Effector memory CD8-positive, alpha-beta T cell (primary cell): ENCODE data around the gene CBL.
A peak's percentile ranks its signal among the peaks of the same experiment; 100 is the strongest.

Experiments
- ATAC-seq: fragments of 150-1000 bp; cut with Tn5 transposase; replicated peaks from 2 replicates; pipeline ENCODE4 v1.10.0; 2021; ENCODE audit warnings: mild to moderate bottlenecking, moderate library complexity
- DNase-seq, 3 experiments: peaks; one replicate each; pipeline ENCODE4 v3.0.0; 2021
- H3K27ac Mint-ChIP-seq, 2 donors: one replicate each; pipeline ENCODE4 v1.8.0; 2022; ENCODE audit warnings: mild to moderate bottlenecking in 2 of 2, mixed read lengths in 2 of 2, moderate library complexity in 2 of 2
- H3K27me3 Mint-ChIP-seq, 2 donors: one replicate each; pipeline ENCODE4 v1.8.0; 2022; ENCODE audit warnings: mixed read lengths in 2 of 2
- H3K36me3 Mint-ChIP-seq: one replicate; pipeline ENCODE4 v1.8.0; 2022; ENCODE audit warnings: mild to moderate bottlenecking, moderate library complexity, mixed read lengths; ENCODE audit not compliant: insufficient read depth
- H3K4me1 Mint-ChIP-seq, 2 donors: one replicate each; pipeline ENCODE4 v1.8.0; 2022; ENCODE audit warnings: low read depth in 2 of 2, mixed read lengths in 2 of 2
- H3K4me3 Mint-ChIP-seq, 2 donors: one replicate each; pipeline ENCODE4 v1.8.0; 2022; ENCODE audit warnings: mild to moderate bottlenecking in 2 of 2, mixed read lengths in 2 of 2, moderate library complexity in 2 of 2
- H3K9me3 Mint-ChIP-seq, 2 donors: one replicate each; pipeline ENCODE4 v1.8.0; 2022; ENCODE audit warnings: mixed read lengths in 2 of 2

CBL gene

GRCh38 chr11:119341222-119342022, 135.3 kb downstream of the CBL start:
- Mint-ChIP-seq H3K4me1 (peaks cover 11 to 22% of the 10 kb centered on the region in 2 donors), H3K27ac (peak overlapping the region in 1 of 2 donors; percentile 42), H3K4me3 (peak overlapping the region in 1 of 2 donors; percentile 19), H3K27me3 (peaks cover 55 to 75% of the 10 kb centered on the region in 2 donors), H3K36me3 (peaks cover 4% of the 10 kb centered on the region), H3K9me3 (no peaks in the 10 kb centered on the region)
- ATAC-seq (no peak), DNase-seq (no peak)

- Mint-ChIP-seq H3K36me3 (peaks cover 4% of the 10 kb centered on the region), H3K27ac (no peak overlapping the region), H3K4me3 (no peak overlapping the region), H3K9me3 (no peaks in the 10 kb centered on the region), H3K4me1 (peaks cover 10 to 19% of the 10 kb centered on the region in 2 donors), H3K27me3 (peaks cover 60 to 81% of the 10 kb centered on the region in 2 donors)
- DNase-seq (no peak), ATAC-seq (no peak)
Measured at GRCh38 chr11:119342023-119342300, 135.8 kb downstream of the CBL start.

DNA sequence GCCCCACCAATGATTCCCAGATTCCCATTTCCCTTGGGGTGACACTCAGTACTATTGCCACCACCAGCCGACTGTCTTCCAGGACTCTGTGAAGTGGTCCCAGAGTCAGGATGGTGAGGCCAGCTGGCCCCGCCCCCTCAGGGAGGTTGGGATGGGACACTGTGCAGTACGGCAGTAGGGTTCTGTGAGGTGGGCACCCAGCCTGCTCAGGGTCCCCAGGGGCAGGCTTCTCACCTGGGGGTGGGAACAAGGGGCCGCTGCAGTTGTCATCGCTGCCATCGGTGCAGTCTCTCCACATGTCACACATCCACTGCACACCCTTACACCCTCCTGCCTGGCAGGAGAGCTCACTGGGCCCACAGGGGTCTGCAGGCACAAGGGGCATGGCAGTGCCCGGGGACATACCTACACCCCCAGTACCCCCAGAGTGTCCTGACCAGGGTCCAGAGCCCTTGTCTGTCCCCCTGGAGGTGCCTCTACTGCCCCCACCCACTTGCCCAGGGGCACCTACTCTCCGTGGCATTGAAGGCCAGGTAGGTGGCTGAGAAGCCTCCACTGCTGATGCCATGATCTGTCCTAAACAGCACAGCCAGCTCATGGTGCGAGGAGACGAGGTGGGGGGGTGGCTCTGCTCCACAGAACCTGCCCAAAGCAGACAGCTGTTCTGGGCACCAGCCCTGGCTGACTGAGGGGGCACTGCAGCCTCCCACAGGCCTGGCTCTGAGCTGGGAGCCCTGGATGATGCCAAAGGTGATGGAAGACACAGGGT, 136.4 kb downstream of the CBL start:
- Mint-ChIP-seq H3K36me3 (peaks cover 4% of the 10 kb centered on the region), H3K27ac (no peak overlapping the region), H3K27me3 (peaks cover 61 to 86% of the 10 kb centered on the region in 2 donors), H3K4me1 (peaks cover 10 to 18% of the 10 kb centered on the region in 2 donors), H3K9me3 (no peaks in the 10 kb centered on the region), H3K4me3 (no peak overlapping the region)
- ATAC-seq (no peak), DNase-seq (no peak)

DNA sequence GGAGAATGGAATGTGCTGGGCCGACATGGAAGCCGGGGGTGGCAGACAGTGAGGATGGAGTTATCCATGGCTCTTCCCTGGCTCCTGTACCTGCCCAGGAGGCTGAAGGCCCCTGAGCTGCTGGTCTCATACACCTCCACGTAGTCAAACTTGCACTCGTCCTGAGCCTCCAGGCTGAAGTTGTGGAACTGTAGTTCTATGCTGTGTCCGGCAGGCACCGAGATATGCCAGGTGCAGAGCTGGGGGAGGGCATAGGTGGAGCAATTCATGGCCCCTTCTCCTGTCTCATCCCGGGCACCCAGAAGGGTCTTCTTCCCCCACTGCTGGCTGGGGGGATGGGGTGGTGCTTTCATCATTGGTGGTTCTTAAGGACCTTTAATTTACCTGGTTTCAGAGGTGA, 137.6 kb downstream of the CBL start:
- no peak for DNase-seq
- H3K4me3 Mint-ChIP-seq: no peak overlapping the region
- no peak overlapping the region for H3K27ac Mint-ChIP-seq
- peaks cover 4% of the 10 kb centered on the region for H3K36me3 Mint-ChIP-seq
- peaks cover 6 to 7% of the 10 kb centered on the region in 2 donors for H3K4me1 Mint-ChIP-seq
- ATAC-seq: no peak
- peaks cover 61 to 85% of the 10 kb centered on the region in 2 donors for H3K27me3 Mint-ChIP-seq
- no peaks in the 10 kb centered on the region for H3K9me3 Mint-ChIP-seq

GRCh38 chr11:119344291-119345010, 138.3 kb downstream of the CBL start:
- ATAC-seq (no peak), DNase-seq (no peak)
- no peak overlapping the region for H3K27ac Mint-ChIP-seq
- H3K9me3 Mint-ChIP-seq: no peaks in the 10 kb centered on the region
- H3K4me3 Mint-ChIP-seq: no peak overlapping the region
- H3K36me3 Mint-ChIP-seq: no peaks in the 10 kb centered on the region
- peaks cover under 1 to 6% of the 10 kb centered on the region in 2 donors for H3K4me1 Mint-ChIP-seq
- H3K27me3 Mint-ChIP-seq: peaks cover 56 to 78% of the 10 kb centered on the region in 2 donors

DNA sequence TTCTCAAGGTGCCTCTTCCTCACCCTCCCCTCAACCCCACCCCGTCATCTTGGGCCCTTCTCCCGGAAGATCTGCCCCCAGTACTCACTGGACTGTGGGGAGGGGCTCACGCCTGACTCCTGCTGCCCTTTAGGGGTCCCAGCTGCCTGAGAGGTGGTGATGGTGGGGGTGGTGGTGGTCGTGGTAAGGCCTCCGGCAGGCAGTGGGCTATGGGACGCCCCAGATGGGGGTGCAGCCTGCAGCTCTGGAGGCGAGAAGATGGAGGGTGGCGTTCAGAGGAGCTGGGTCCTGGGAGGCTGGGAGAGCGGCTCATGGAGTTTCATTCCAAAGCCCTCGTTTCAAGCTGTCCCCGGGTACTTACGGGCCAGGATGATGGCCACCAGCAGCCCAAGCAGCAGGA, 139.5 kb downstream of the CBL start:
- no peak overlapping the region for H3K27ac Mint-ChIP-seq
- H3K4me1 Mint-ChIP-seq: peaks cover 5 to 10% of the 10 kb centered on the region in 2 donors
- no peak for ATAC-seq
- peaks cover 54 to 71% of the 10 kb centered on the region in 2 donors for H3K27me3 Mint-ChIP-seq
- DNase-seq: no peak
- no peaks in the 10 kb centered on the region for H3K9me3 Mint-ChIP-seq
- H3K4me3 Mint-ChIP-seq: no peak overlapping the region
- no peaks in the 10 kb centered on the region for H3K36me3 Mint-ChIP-seq

GRCh38 chr11:119346605-119347004, 140.5 kb downstream of the CBL start, which contains the start of gene MFRP:
MFRP (minus strand) TSS chr11:119346705; CDS start chr11:119346513, 192 bp downstream.
- H3K9me3 Mint-ChIP-seq: no peaks in the 10 kb centered on the region
- DNase-seq: no peak
- H3K4me3 Mint-ChIP-seq: no peak within 1 kb of the TSS
- peaks cover 3% of the 10 kb centered on the region for H3K36me3 Mint-ChIP-seq
- ATAC-seq: no peak
- peaks cover 50 to 65% of the 10 kb centered on the region in 2 donors for H3K27me3 Mint-ChIP-seq
- peaks cover 3 to 5% of the 10 kb centered on the region in 2 donors for H3K4me1 Mint-ChIP-seq
- no peak within 1 kb of the TSS for H3K27ac Mint-ChIP-seq

DNA sequence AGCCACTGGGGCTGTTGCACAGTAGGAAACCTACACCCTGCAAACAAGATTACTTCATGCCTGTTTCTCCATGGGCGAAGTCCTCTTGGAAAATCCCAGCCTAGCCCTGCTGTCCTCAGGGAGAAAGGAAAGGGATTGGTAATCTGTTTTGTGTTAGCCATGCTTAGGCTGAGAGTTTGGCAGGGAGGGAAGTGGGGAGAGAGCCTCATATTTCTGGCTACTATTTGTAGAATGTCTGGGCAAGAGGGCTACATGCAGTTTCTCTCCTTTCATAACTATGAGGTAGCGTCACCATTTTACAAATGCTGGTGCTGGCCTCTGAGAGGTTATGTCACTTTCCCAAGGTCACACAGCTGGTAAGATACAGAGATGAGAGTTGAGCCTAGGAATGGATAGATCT, 141.1 kb downstream of the CBL start:
- Mint-ChIP-seq H3K9me3 (no peaks in the 10 kb centered on the region), H3K4me1 (peaks cover 3 to 5% of the 10 kb centered on the region in 2 donors), H3K4me3 (no peak overlapping the region), H3K27me3 (peaks cover 51 to 65% of the 10 kb centered on the region in 2 donors), H3K27ac (no peak overlapping the region), H3K36me3 (peaks cover 4% of the 10 kb centered on the region)
- ATAC-seq (no peak), DNase-seq (no peak)

DNA sequence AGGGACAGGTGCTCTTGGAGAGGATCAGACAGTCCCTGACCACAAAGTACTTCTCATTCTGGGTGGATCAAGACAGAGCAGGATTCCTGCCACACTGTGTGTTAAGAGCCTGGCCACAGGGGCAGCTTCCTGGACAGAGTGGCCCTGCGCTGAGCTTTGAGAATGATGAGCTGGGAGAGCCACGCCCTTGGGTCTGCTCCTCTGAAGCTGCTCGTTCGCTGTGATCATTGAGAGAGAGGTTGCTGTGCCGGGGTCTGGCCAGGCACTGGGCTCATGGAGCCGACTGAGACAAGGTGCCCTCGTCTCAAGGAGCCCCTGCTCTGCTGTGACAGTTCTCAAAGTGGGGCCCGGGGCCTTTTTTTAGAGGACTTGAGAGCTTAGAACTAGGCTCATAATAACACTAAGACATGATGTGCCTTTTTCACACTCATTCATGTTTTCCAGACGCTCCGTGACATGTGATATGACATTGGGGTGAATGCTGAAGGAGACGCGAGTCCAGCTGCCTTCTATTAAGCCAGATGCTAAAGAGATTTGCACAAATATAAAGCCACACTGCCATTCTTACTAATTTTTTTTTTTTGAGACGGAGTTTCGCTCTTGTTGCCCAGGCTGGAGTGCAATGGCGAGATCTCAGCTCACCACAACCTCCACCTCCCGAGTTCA, 141.9 kb downstream of the CBL start:
- Mint-ChIP-seq H3K4me1 (peaks cover 3 to 5% of the 10 kb centered on the region in 2 donors), H3K27me3 (peaks cover 54 to 65% of the 10 kb centered on the region in 2 donors), H3K9me3 (no peaks in the 10 kb centered on the region), H3K4me3 (no peak overlapping the region), H3K36me3 (peaks cover 4% of the 10 kb centered on the region), H3K27ac (no peak overlapping the region)
- DNase-seq: no peak
- ATAC-seq: no peak

DNA sequence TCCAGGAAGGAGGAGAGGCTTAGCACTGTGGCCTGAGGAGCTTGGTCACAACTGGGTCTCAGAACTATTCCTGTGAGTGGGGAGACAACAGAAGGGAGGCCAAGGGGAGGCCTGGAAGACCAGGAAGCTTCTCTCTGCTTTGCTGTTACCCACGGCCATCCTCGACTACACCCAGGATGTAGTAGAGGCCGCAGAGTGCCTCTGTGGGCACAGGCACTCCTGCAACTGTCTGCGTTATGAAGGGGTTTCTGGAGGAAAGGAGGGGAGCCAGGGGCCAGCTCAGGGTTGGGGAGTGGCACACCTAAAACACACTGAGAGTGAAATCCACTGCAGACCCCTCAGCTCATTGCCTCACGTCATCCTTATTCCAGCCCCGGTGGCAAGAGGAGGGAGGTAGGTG, 144.2 kb downstream of the CBL start:
- Mint-ChIP-seq H3K4me3 (peak overlapping the region in 1 of 2 donors; percentile 2), H3K36me3 (peaks cover 8% of the 10 kb centered on the region), H3K4me1 (peaks cover 3 to 5% of the 10 kb centered on the region in 2 donors), H3K27me3 (peaks cover 42 to 63% of the 10 kb centered on the region in 2 donors), H3K9me3 (no peaks in the 10 kb centered on the region), H3K27ac (peak overlapping the region in 1 of 2 donors; percentile 61)
- DNase-seq (no peak), ATAC-seq (no peak)

DNA sequence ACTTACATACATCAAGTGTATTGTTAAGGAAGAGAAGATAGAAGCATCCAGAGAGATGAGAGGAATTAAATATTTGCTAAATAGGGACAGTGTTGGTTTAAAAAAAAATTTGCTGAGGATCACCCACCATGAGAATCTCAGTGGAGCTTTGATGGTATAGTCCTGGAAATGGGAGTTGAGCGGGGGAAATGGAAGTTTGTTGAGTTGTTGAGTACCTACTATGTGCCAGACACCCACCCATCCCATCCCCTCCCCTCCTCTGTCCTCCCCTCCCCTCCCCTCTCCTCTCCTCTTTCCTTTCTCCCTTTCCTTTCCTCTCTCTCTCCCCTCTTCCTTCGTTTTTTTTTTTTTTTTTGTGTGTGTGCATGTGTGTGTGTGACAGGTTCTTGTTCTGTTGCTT, 145.1 kb downstream of the CBL start:
- no peak overlapping the region for H3K4me3 Mint-ChIP-seq
- ATAC-seq (no peak), DNase-seq (no peak)
- H3K27ac Mint-ChIP-seq: peak overlapping the region in 1 of 2 donors; percentile 74
- peaks cover 33 to 64% of the 10 kb centered on the region in 2 donors for H3K27me3 Mint-ChIP-seq
- H3K9me3 Mint-ChIP-seq: no peaks in the 10 kb centered on the region
- peaks cover 5% of the 10 kb centered on the region in 2 donors for H3K4me1 Mint-ChIP-seq
- peaks cover 8% of the 10 kb centered on the region for H3K36me3 Mint-ChIP-seq

DNA sequence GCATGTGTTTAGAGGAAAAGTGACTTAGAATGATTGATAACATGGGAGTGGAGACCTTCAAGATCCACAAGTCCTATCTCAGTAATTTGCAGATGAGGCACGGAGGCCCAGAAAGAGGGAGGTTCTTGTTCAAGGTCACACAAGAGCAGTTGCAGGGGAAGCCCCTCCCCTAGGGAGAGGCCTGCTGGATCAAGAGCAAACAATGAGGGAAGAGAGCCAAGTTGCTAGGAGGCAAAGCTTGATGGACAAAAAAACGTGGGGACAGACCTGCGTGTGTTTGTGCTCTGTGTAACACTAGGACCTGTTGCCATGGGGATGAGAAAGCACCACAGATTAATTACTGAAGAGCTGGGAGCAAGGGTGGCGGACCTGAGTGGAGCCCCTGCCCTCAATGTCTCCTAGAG, 146.7 kb downstream of the CBL start:
- no peak for ATAC-seq
- Mint-ChIP-seq H3K36me3 (peaks cover 8% of the 10 kb centered on the region), H3K4me1 (peaks cover 12 to 13% of the 10 kb centered on the region in 2 donors), H3K27me3 (peaks cover 33 to 65% of the 10 kb centered on the region in 2 donors), H3K9me3 (no peaks in the 10 kb centered on the region), H3K4me3 (no peak overlapping the region), H3K27ac (no peak overlapping the region)
- DNase-seq: no peak
